Neural crest cell (in vitro differentiated cells): Measurements from ENCODE around the gene USP46. TPM values are rescaled to one million over a fixed set of nuclear protein-coding genes. Genes with fewer than 3 reads are reported as not detected.

ENCODE experiments used
- DNase-seq: peaks from one replicate; pipeline ENCODE4 v3.0.0; 2021; ENCODE audit warnings: low read depth, mixed read lengths, low spot score
- H3K27ac Mint-ChIP-seq: one replicate; pipeline ENCODE4 v1.8.0; 2021; ENCODE audit warnings: mild to moderate bottlenecking, mixed read lengths; ENCODE audit not compliant: unreplicated experiment
- H3K27me3 Mint-ChIP-seq: 2 replicates; pipeline ENCODE4 v1.8.0; 2021; ENCODE audit warnings: low read depth, mild to moderate bottlenecking, mixed read lengths
- H3K36me3 Mint-ChIP-seq: 2 replicates; pipeline ENCODE4 v1.8.0; 2021; ENCODE audit warnings: low read depth, mild to moderate bottlenecking, mixed read lengths
- H3K4me1 Mint-ChIP-seq: 2 replicates; pipeline ENCODE4 v1.8.0; 2021; ENCODE audit warnings: mixed read lengths
- H3K4me3 Mint-ChIP-seq: one replicate; pipeline ENCODE4 v1.8.0; 2021; ENCODE audit warnings: mild to moderate bottlenecking, mixed read lengths
- H3K9me3 Mint-ChIP-seq: 2 replicates; pipeline ENCODE4 v1.8.0; 2021; ENCODE audit warnings: mixed read lengths
- total RNA-seq: library from RNA; stranded (reverse); gene quantifications from 2 replicates; pipeline ENCODE4 v1.2.1, GENCODE V29; 2021
- TF ChIP-seq, protein P1 (sequence below): fragments of 200-600 bp; sonication (generic); conservative IDR thresholded peaks from 2 replicates; pipeline ENCODE4 v1.5.0; 2021; ENCODE audit warnings: antibody characterized with exemption, mild to moderate bottlenecking

Gene USP46
- total RNA-seq, 1 donor from 2014 or later = 41.1 TPM

DNA sequence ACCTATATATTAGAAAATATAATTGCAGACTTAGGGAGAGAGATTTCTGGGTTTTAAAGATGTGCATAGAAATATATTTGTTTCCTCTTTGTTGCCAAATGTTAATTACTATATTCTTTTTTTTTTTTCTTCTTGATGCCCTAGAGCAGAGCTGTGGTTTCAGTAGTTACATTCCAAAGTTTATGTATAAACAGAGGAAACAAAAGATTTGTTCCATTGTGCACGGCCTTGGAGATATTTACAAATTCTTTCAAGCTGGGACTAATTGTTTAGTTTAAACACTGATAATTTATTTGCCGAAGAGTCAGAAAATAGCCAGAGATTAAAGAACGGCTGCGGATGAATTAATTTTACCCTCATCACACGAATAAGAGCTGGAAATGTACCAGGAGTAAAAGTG lies 85.1 kb downstream of the USP46 start:
- TF ChIP-seq, protein P1, sequence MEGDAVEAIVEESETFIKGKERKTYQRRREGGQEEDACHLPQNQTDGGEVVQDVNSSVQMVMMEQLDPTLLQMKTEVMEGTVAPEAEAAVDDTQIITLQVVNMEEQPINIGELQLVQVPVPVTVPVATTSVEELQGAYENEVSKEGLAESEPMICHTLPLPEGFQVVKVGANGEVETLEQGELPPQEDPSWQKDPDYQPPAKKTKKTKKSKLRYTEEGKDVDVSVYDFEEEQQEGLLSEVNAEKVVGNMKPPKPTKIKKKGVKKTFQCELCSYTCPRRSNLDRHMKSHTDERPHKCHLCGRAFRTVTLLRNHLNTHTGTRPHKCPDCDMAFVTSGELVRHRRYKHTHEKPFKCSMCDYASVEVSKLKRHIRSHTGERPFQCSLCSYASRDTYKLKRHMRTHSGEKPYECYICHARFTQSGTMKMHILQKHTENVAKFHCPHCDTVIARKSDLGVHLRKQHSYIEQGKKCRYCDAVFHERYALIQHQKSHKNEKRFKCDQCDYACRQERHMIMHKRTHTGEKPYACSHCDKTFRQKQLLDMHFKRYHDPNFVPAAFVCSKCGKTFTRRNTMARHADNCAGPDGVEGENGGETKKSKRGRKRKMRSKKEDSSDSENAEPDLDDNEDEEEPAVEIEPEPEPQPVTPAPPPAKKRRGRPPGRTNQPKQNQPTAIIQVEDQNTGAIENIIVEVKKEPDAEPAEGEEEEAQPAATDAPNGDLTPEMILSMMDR = no peak
- no peak for DNase-seq
- Mint-ChIP-seq H3K27me3 (no peaks in the 10 kb centered on the region), H3K36me3 (peaks cover 4% of the 10 kb centered on the region), H3K9me3 (no peaks in the 10 kb centered on the region), H3K4me1 (no peaks in the 10 kb centered on the region), H3K4me3 (no peak overlapping the region), H3K27ac (no peak overlapping the region)

DNA sequence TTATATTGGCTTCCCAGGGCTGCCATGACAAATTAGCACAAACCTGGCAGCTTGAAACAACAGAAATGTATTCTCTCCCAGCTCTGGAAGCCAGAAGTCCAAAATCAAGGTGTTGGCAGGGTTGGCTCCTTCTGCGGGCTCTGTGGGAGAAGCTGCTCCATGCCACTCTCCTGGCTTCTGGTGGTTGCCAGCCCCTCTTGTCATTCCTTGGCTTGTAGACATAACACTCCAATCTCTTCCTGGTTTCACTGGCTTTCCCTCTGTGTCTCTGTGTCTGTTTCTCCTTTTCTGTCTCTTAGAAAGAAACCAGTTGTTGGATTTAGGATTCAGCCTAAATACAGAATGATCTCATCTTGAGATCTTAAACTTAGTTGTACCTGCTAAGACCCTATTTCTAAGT lies 85.5 kb downstream of the USP46 start:
- Mint-ChIP-seq H3K9me3 (no peaks in the 10 kb centered on the region), H3K27ac (no peak overlapping the region), H3K36me3 (peaks cover 4% of the 10 kb centered on the region), H3K4me3 (no peak overlapping the region), H3K4me1 (no peaks in the 10 kb centered on the region), H3K27me3 (no peaks in the 10 kb centered on the region)
- no peak for DNase-seq
- TF ChIP-seq, protein P1 = no peak

DNA sequence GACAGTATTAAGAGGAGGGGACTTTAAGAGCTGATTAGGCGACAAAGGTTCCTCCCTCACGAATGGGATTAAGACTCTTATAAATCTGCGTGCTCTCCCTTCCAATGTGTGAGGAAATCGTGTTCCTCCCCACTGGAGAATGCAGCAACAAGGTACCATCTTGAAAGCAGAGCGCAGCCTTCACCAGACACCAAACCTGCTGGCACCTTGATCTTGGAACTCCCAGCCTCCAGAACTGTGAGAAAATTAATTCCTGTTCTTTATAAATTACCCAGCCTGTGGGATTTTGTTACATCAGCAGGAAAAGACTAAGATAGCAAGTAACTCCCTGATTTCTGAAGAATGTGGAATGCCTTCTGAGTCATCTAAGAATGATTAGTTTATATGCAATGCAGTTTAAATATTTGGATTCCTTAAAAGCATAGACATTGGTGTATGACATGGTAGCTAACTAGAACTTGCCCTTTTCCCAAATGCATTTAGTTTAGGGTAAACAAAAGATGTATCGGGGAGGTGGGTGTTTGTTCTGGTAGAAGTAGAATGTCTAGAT lies 86.1 kb downstream of the USP46 start:
- no peaks in the 10 kb centered on the region for H3K4me1 Mint-ChIP-seq
- no peak overlapping the region for H3K4me3 Mint-ChIP-seq
- no peaks in the 10 kb centered on the region for H3K27me3 Mint-ChIP-seq
- H3K36me3 Mint-ChIP-seq = peaks cover 4% of the 10 kb centered on the region
- TF ChIP-seq, protein P1 = no peak
- DNase-seq = no peak
- no peak overlapping the region for H3K27ac Mint-ChIP-seq
- H3K9me3 Mint-ChIP-seq = no peaks in the 10 kb centered on the region

DNA sequence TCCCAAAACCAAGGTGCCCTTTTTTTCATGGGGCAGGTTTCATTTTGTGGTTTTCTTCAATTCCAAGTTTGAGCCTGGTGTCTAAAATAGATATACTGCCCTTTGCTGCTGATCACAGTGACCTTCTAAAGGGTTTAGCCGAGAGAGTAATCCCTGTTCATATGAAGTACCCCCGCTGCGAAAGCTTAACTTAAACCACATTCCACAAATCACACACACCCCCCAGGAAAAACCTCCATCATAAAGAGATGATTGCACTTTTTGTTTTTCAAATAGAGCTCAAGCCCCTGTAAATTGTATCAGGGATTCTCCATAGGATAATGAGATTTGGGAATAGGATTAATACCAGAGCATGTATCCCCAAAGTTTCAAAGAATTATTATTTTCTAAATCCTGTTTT lies 90.8 kb downstream of the USP46 start:
- Mint-ChIP-seq H3K4me3 (no peak overlapping the region), H3K4me1 (no peaks in the 10 kb centered on the region), H3K9me3 (no peaks in the 10 kb centered on the region), H3K36me3 (peaks cover 7% of the 10 kb centered on the region), H3K27ac (no peak overlapping the region), H3K27me3 (no peaks in the 10 kb centered on the region)
- no peak for DNase-seq
- TF ChIP-seq, protein P1 = no peak

DNA sequence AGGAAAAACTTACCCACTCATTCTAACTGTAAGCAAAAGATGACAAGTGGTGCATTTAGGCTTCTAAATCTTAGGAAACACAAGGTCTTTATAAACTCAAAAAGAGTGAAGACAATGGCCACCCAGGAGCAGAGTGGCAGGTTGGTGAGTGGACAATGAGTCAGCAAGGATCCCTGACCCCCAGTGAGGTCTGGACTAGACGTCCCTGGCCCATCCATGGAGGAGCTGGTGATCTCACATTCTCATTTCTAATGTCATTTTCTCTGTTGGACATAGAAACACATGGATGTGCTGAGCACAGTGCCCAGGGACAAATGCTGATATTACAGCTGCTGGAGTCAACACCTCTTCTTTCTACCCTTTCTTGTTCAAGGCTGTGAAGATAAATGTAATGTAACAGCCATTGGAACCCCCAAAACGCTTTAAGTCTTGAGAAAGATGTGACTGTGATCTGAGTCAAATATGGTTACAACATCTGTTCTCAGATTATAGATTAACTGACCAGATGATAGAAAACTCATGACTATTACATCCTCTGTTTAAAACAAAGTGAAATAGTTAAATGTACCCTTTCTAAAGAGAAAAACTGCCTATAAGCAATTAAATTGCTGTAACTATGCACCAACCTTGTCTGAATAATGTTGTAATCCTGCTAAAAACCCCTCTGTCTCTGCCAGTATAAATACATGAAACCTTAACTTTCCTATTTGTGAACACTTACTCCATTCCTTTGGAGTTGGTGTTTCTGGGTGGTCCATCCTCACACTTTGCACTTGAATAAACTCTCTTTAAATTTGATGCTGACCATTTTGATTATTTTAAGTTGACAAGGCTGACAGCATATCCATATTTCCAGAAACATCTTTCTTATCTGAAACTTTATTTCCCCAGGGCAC lies 92.7 kb downstream of the USP46 start:
- Mint-ChIP-seq H3K27ac (no peak overlapping the region), H3K36me3 (peaks cover 3% of the 10 kb centered on the region), H3K27me3 (no peaks in the 10 kb centered on the region), H3K4me1 (no peaks in the 10 kb centered on the region), H3K4me3 (no peak overlapping the region), H3K9me3 (no peaks in the 10 kb centered on the region)
- no peak for DNase-seq
- TF ChIP-seq, protein P1 = no peak
